H1 (cell line): ENCODE measurements around the gene VCX2. TPM values are rescaled to one million over a fixed set of nuclear protein-coding genes. Genes with fewer than 3 reads are reported as not detected.

Experiments
- CTCF ChIA-PET: fragments of 300-600 bp; sonication (Branson Sonifier 250); formaldehyde crosslinking; loops from one replicate; lab custom pipeline; 2021; ENCODE audit not compliant: partially characterized antibody; lab: Charles Lee
- POLR2A ChIA-PET: fragments of 300-600 bp; sonication (Branson Sonifier 250); formaldehyde crosslinking; loops from one replicate; lab custom pipeline; 2021; ENCODE audit warnings: inconsistent platforms; ENCODE audit not compliant: partially characterized antibody; lab: Charles Lee
- DNase-seq, 2 experiments: peaks; one replicate each; pipeline versions ENCODE4 v3.0.0 to v3.0.0-alpha.2; 2010 to 2022; ENCODE audit warnings: low spot score in 2 of 2, low read depth in 1 of 2, mixed read lengths in 1 of 2
- FAIRE-seq: peaks from 2 replicates; lab custom pipeline; 2011; peaks lifted over from hg19 to GRCh38; lab: Jason Lieb, UNC
- H2AFZ ChIP-seq: 2 replicates; pipeline ENCODE4 v1.8.1; 2012; ENCODE audit warnings: low read length, inconsistent platforms
- H2AK5ac ChIP-seq: 2 replicates; pipeline ENCODE4 v1.6.1; 2013; ENCODE audit warnings: low read depth, low read length
- H2BK120ac ChIP-seq: replicated peaks from 2 replicates; pipeline ENCODE3; 2013; ENCODE audit warnings: low read depth, low read length, inconsistent platforms
- H2BK12ac ChIP-seq: 2 replicates; pipeline ENCODE4 v1.6.1; 2013; ENCODE audit warnings: low read depth, low read length
- H2BK15ac ChIP-seq: 2 replicates; pipeline ENCODE4 v1.6.1; 2013; ENCODE audit warnings: low read length
- H2BK20ac ChIP-seq: 2 replicates; pipeline ENCODE4 v1.6.1; 2013; ENCODE audit warnings: low read length
- H2BK5ac ChIP-seq: 2 replicates; pipeline ENCODE4 v1.6.1; 2013; ENCODE audit warnings: low read depth, low read length
- H3K14ac ChIP-seq: 2 replicates; pipeline ENCODE4 v1.6.1; 2013; ENCODE audit warnings: inconsistent platforms; ENCODE audit not compliant: insufficient read length
- H3K18ac ChIP-seq: 2 replicates; pipeline ENCODE4 v1.6.1; 2013; ENCODE audit warnings: low read length; ENCODE audit errors: extremely low read depth
- H3K23ac ChIP-seq: 2 replicates; pipeline ENCODE4 v1.6.1; 2013; ENCODE audit warnings: inconsistent platforms; ENCODE audit not compliant: insufficient read length
- H3K23me2 ChIP-seq: 2 replicates; pipeline ENCODE4 v1.6.1; 2013; ENCODE audit warnings: low read depth, low read length
- H3K27ac ChIP-seq: 2 replicates; pipeline ENCODE4 v1.6.1; 2011; ENCODE audit warnings: low read depth, low read length, inconsistent platforms
- H3K27me3 ChIP-seq, 4 experiments: replicated peaks in 1 of 4; 1 replicate in 1 of 4; 2 replicates in 3 of 4; pipeline versions ENCODE4 v1.6.1 to v1.8.1; 2011 to 2013; ENCODE audit warnings: low read length in 3 of 4, mild to moderate bottlenecking in 3 of 4, inconsistent platforms in 2 of 4, mixed read lengths in 2 of 4, moderate library complexity in 1 of 4; ENCODE audit not compliant: control insufficient read depth in 3 of 4, insufficient read depth in 3 of 4; ENCODE audit errors: extremely low read depth in 1 of 4
- H3K36me3 ChIP-seq, 4 experiments: 2 replicates each; pipeline versions ENCODE4 v1.6.1 to v1.8.1; 2011 to 2013; ENCODE audit warnings: mild to moderate bottlenecking in 4 of 4, low read length in 3 of 4, moderate library complexity in 2 of 4, control low read depth in 1 of 4, inconsistent platforms in 1 of 4; ENCODE audit not compliant: insufficient read depth in 4 of 4, control insufficient read depth in 2 of 4
- H3K4ac ChIP-seq: replicated peaks from 2 replicates; pipeline ENCODE3; 2013; ENCODE audit warnings: low read length, low read depth, mixed read lengths, inconsistent platforms; ENCODE audit not compliant: insufficient read length
- H3K4me1 ChIP-seq, 4 experiments: replicated peaks in 1 of 4; 1 replicate in 1 of 4; 2 replicates in 3 of 4; pipeline versions ENCODE4 v1.6.1 to v1.8.1; 2011 to 2013; ENCODE audit warnings: low read length in 3 of 4, inconsistent platforms in 2 of 4, mixed read lengths in 1 of 4; ENCODE audit not compliant: insufficient read depth in 4 of 4, control insufficient read depth in 3 of 4
- H3K4me2 ChIP-seq, 2 experiments: 2 replicates each; pipeline versions ENCODE4 v1.6.1 to v1.8.1; 2011 to 2013; ENCODE audit warnings: low read depth in 2 of 2, low read length in 2 of 2, control low read depth in 1 of 2, inconsistent platforms in 1 of 2, mild to moderate bottlenecking in 1 of 2; ENCODE audit not compliant: insufficient read depth in 1 of 2
- H3K4me3 ChIP-seq, 4 experiments: fragments of 200-600, 300-600 bp in 1 of 4; sonication (generic), shearing (Covaris generic), sonication (Bioruptor Twin) in 1 of 4; 2 replicates each; pipeline versions ENCODE4 v1.5.1 to v1.8.1; 2011 to 2016; ENCODE audit warnings: low read length in 4 of 4, low read depth in 3 of 4, control low read depth in 2 of 4, inconsistent platforms in 2 of 4, mild to moderate bottlenecking in 2 of 4, mixed read lengths in 1 of 4, moderate library complexity in 1 of 4; ENCODE audit not compliant: insufficient read depth in 2 of 4; ENCODE audit errors: extremely low read depth in 1 of 4
- H3K56ac ChIP-seq: replicated peaks from 2 replicates; pipeline ENCODE3; 2013; ENCODE audit warnings: low read depth, mild to moderate bottlenecking, mixed read lengths, low read length, inconsistent platforms; ENCODE audit not compliant: insufficient read length
- H3K79me1 ChIP-seq: 2 replicates; pipeline ENCODE4 v1.6.1; 2013; ENCODE audit warnings: low read depth, low read length, control low read depth
- H3K79me2 ChIP-seq, 2 experiments: 2 replicates each; pipeline versions ENCODE4 v1.6.1 to v1.8.1; 2012 to 2013; ENCODE audit warnings: low read length in 2 of 2, mild to moderate bottlenecking in 2 of 2, inconsistent platforms in 1 of 2; ENCODE audit not compliant: insufficient read depth in 2 of 2, control insufficient read depth in 1 of 2
- H3K9ac ChIP-seq, 4 experiments: replicated peaks in 1 of 4; 1 replicate in 1 of 4; 2 replicates in 3 of 4; pipeline versions ENCODE4 v1.6.1 to v1.8.1; 2011 to 2013; ENCODE audit warnings: low read depth in 3 of 4, low read length in 3 of 4, control low read depth in 2 of 4, mild to moderate bottlenecking in 2 of 4, moderate library complexity in 2 of 4, inconsistent platforms in 1 of 4; ENCODE audit errors: extremely low read depth in 1 of 4
- H3K9me3 ChIP-seq, 2 experiments: 2 replicates each; pipeline versions ENCODE4 v1.6.1 to v1.8.1; 2012 to 2013; ENCODE audit warnings: mild to moderate bottlenecking in 2 of 2, moderate library complexity in 2 of 2, control low read depth in 1 of 2, inconsistent platforms in 1 of 2, low read depth in 1 of 2, low read length in 1 of 2, mixed read lengths in 1 of 2; ENCODE audit not compliant: insufficient read depth in 2 of 2
- H4K20me1 ChIP-seq, 2 experiments: replicated peaks in 1 of 2; 2 replicates each; pipeline versions ENCODE3 to v1.8.1; 2011 to 2013; ENCODE audit warnings: inconsistent platforms in 2 of 2, low read length in 2 of 2, mild to moderate bottlenecking in 1 of 2; ENCODE audit not compliant: insufficient read depth in 2 of 2, control insufficient read depth in 1 of 2
- H4K5ac ChIP-seq: 2 replicates; pipeline ENCODE4 v1.6.1; 2013; ENCODE audit warnings: low read length, low read depth, mixed read lengths, inconsistent platforms; ENCODE audit not compliant: insufficient read length
- H4K8ac ChIP-seq: 2 replicates; pipeline ENCODE4 v1.8.0; 2013; ENCODE audit warnings: mild to moderate bottlenecking, moderate library complexity, low read length, inconsistent platforms; ENCODE audit not compliant: insufficient read depth; ENCODE audit errors: extremely low read depth
- H4K91ac ChIP-seq: replicated peaks from 2 replicates; pipeline ENCODE3; 2013; ENCODE audit warnings: low read length, mixed read lengths, inconsistent platforms; ENCODE audit not compliant: insufficient read length
- CTBP2 ChIP-seq: IDR thresholded peaks from 2 replicates; pipeline ENCODE4 v1.7.0; 2011; ENCODE audit warnings: borderline replicate concordance, mild to moderate bottlenecking, moderate library complexity, mixed read lengths, low read length; ENCODE audit not compliant: insufficient read depth, insufficient read length
- E2F6 ChIP-seq: IDR thresholded peaks from 2 replicates; pipeline ENCODE4 v1.6.1; 2012; ENCODE audit warnings: inconsistent platforms
- GABPA ChIP-seq: IDR thresholded peaks from 2 replicates; pipeline ENCODE4 v1.6.1; 2011; ENCODE audit warnings: mild to moderate bottlenecking, low read length, moderate library complexity, borderline replicate concordance; ENCODE audit not compliant: insufficient read depth
- JUN ChIP-seq: IDR thresholded peaks from 2 replicates; pipeline ENCODE4 v1.6.1; 2011; ENCODE audit warnings: low read depth, mild to moderate bottlenecking, improper control_type of control experiment, low read length
- NANOG ChIP-seq: IDR thresholded peaks from 2 replicates; pipeline ENCODE4 v1.6.1; 2011; ENCODE audit warnings: low read length, low read depth, mild to moderate bottlenecking, inconsistent platforms; ENCODE audit not compliant: insufficient read depth, poor library complexity, severe bottlenecking
- RXRA ChIP-seq: IDR thresholded peaks from 2 replicates; pipeline ENCODE4 v1.6.1; 2011; ENCODE audit warnings: low read depth, mild to moderate bottlenecking, low read length, moderate library complexity; ENCODE audit not compliant: insufficient read depth
- SIN3A ChIP-seq, 2 experiments: IDR thresholded peaks in 1 of 2; conservative IDR thresholded peaks in 1 of 2; 2 replicates each; pipeline ENCODE4 v1.6.1; 2011 to 2012; ENCODE audit warnings: low read length in 2 of 2, improper control_type of control experiment in 1 of 2, low read depth in 1 of 2, mild to moderate bottlenecking in 1 of 2
- SIX5 ChIP-seq: IDR thresholded peaks from 2 replicates; pipeline ENCODE4 v1.6.1; 2011; ENCODE audit warnings: mild to moderate bottlenecking, low read depth, low read length
- SP2 ChIP-seq: IDR thresholded peaks from 2 replicates; pipeline ENCODE4 v1.6.1; 2012; ENCODE audit warnings: mild to moderate bottlenecking, low read length, inconsistent platforms
- SP4 ChIP-seq: IDR thresholded peaks from 2 replicates; pipeline ENCODE4 v1.6.1; 2012; ENCODE audit warnings: low read length, inconsistent platforms
- SRF ChIP-seq: IDR thresholded peaks from 2 replicates; pipeline ENCODE4 v1.6.1; 2011; ENCODE audit warnings: mild to moderate bottlenecking, low read depth, low read length, moderate library complexity
- SUZ12 ChIP-seq: fragments of 200-600 bp; sonication (generic); IDR thresholded peaks from 2 replicates; pipeline ENCODE4 v1.6.1; 2012; ENCODE audit warnings: mild to moderate bottlenecking, inconsistent platforms, low read length, moderate library complexity, mixed read lengths
- TBP ChIP-seq: IDR thresholded peaks from 2 replicates; pipeline ENCODE4 v1.6.1; 2011; ENCODE audit warnings: low read depth, low read length, improper control_type of control experiment
- YY1 ChIP-seq: IDR thresholded peaks from 2 replicates; pipeline ENCODE4 v1.6.1; 2011; ENCODE audit warnings: low read depth, mild to moderate bottlenecking, low read length
- ZNF274 ChIP-seq: IDR thresholded peaks from 2 replicates; pipeline ENCODE4 v1.7.0; 2012; ENCODE audit warnings: low read length, borderline replicate concordance; ENCODE audit errors: extremely low read depth
- WGBS, 2 experiments: shearing (Covaris generic) in 1 of 2; methylation state at CpG; one replicate each; pipeline versions ENCODE4 v1.1.6 to v1.1.7; 2013 to 2015; ENCODE audit warnings: low lambda C conversion rate in 2 of 2, mixed read lengths in 2 of 2, inconsistent platforms in 1 of 2, low coverage in 1 of 2, missing lambda C conversion rate in 1 of 2; ENCODE audit not compliant: insufficient replicate concordance in 2 of 2, insufficient coverage in 1 of 2, insufficient read length in 1 of 2; ENCODE audit errors: extremely low coverage in 1 of 2, missing lambda C conversion rate in 1 of 2; 5-methylcytosine and 5-hydroxymethylcytosine counted together
- polyA plus RNA-seq, 7 experiments: library from polyadenylated mRNA; depleted of rRNA in 3 of 7; stranded (reverse) in 5 of 7; unstranded in 2 of 7; fragments of >200 nt in 5 of 7; fragments of 200-250 nt in 2 of 7; gene quantifications; 1 replicate in 5 of 7; 2 replicates in 1 of 7; 4 replicates in 1 of 7; pipeline versions ENCODE4 v1.2.1 to v1.2.3, GENCODE V29; 2011 to 2013; ENCODE audit warnings: missing spikeins in 2 of 7, mixed read lengths in 2 of 7
- total RNA-seq: library from RNA; stranded (reverse); fragmentation: NEBNext Ultra II Directional; extraction: Animal tissue kit (Norgen Biotek cat#: 25700); gene quantifications from 2 replicates; pipeline ENCODE4 v1.2.1, GENCODE V29; 2021

VCX2 gene
- total and polyA plus RNA-seq, 2 of the 8 experiments (the other 6 are each of a cell fraction or from before 2014, with no cell fraction given): not detected

DNA sequence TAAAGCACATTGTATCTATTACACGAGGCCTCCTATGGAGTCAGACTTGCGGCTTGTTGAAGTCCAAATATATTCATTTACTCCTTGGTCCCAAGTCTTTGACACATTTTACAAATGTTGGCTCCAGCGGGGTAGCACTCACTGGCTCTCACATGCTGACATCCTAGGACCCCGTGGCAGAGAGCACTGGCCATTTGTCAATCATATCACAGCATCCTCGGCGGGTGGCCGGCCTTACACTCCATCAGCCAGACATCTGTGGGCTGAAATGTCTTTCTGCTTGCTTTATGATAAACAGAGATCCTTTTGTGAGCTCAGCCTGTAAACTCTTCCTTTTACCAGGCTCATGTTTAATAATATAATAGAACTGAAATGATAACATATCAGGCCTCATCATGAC is 25.7 kb upstream of the VCX2 start:
- 98% methylated on average over 5 of the region's 7 CpGs; no CpG with 5 or more reads in 1 of the 2 experiments for WGBS, 2 experiments
- Histone ChIP-seq H3K9ac (no peak overlapping the region), H3K4me3 (no peak overlapping the region), H3K23ac (no peak overlapping the region), H3K27ac (no peak overlapping the region), H3K79me2 (no peaks in the 10 kb centered on the region), H4K91ac (no peak overlapping the region), H2AK5ac (no peak overlapping the region), H2AFZ (no peak overlapping the region), H3K23me2 (no peaks in the 10 kb centered on the region; the same call in 1 of the 2 replicates), H3K36me3 (no peaks in the 10 kb centered on the region), H2BK12ac (no peak overlapping the region), H3K79me1 (no peaks in the 10 kb centered on the region), H3K18ac (no peak overlapping the region), H4K8ac (no peak overlapping the region), H3K27me3 (no peaks in the 10 kb centered on the region), H3K4me2 (no peak overlapping the region), H2BK120ac (no peak overlapping the region), H2BK20ac (no peak overlapping the region), H3K56ac (no peak overlapping the region), H3K4me1 (no peaks in the 10 kb centered on the region), H3K4ac (no peak overlapping the region), H4K5ac (no peak overlapping the region), H2BK5ac (no peak overlapping the region), H2BK15ac (no peak overlapping the region), H3K14ac (no peak overlapping the region), H4K20me1 (no peaks in the 10 kb centered on the region), H3K9me3 (no peaks in the 10 kb centered on the region)
- FAIRE-seq: no peak
- POLR2A ChIA-PET: no interaction called here
- DNase-seq: no peak
- CTCF ChIA-PET: no interaction called here
- TF ChIP-seq CTBP2 (no peak), ZNF274 (no peak), SRF (no peak), TBP (no peak), SIN3A (conservative IDR thresholded peaks at IDR 0.05 in 1 of 2, IDR thresholded peaks at IDR 0.05 in 1 of 2; ENCODE audit: low read depth in 1 of 2, low read length in 2 of 2) (no peak), SP4 (no peak), SUZ12 (no peak), GABPA (no peak), E2F6 (no peak), SP2 (no peak), YY1 (no peak), RXRA (no peak), SIX5 (no peak), JUN (no peak), NANOG (no peak)
